Hepatocyte (in vitro differentiated cells): Measurements from ENCODE around the gene ADCY6.

Experiments
- CTCF ChIP-seq: fragments of 200-600 bp; sonication (generic); IDR thresholded peaks from 2 replicates; pipeline ENCODE4 v1.5.1; 2016; ENCODE audit warnings: antibody characterized with exemption, mild to moderate bottlenecking; ENCODE audit not compliant: poor library complexity
- EZH2 ChIP-seq: fragments of 200-600 bp; sonication (generic); IDR thresholded peaks from 2 replicates; pipeline ENCODE4 v1.6.1; 2016; ENCODE audit warnings: antibody characterized with exemption, mild to moderate bottlenecking, borderline replicate concordance
- EZH2phosphoT487 ChIP-seq: fragments of 200-600 bp; sonication (generic); IDR thresholded peaks from one replicate; pipeline ENCODE4 v1.6.1; 2018; ENCODE audit warnings: antibody characterized with exemption, mild to moderate bottlenecking, low read depth, moderate library complexity; ENCODE audit not compliant: unreplicated experiment, severe bottlenecking

GRCh38 chr12:48771588-48772112 lies 17.2 kb downstream of the ADCY6 start:
- TF ChIP-seq CTCF: no peak
- TF ChIP-seq EZH2phosphoT487: no peak
- no peak for TF ChIP-seq EZH2
